GM19455 (cell line): ENCODE results near the gene DKKL1.
"Not testable (repeated sequence)": the region's sequence is repeated elsewhere in the genome, so short reads cannot be mapped to it uniquely, and the experiment has no call there.

Experiments
- ATAC-seq: cut with Tn5 transposase; IDR thresholded peaks from one replicate; pipeline ENCODE4 v1.9.1; 2021; ENCODE audit not compliant: unreplicated experiment

Gene DKKL1

DNA sequence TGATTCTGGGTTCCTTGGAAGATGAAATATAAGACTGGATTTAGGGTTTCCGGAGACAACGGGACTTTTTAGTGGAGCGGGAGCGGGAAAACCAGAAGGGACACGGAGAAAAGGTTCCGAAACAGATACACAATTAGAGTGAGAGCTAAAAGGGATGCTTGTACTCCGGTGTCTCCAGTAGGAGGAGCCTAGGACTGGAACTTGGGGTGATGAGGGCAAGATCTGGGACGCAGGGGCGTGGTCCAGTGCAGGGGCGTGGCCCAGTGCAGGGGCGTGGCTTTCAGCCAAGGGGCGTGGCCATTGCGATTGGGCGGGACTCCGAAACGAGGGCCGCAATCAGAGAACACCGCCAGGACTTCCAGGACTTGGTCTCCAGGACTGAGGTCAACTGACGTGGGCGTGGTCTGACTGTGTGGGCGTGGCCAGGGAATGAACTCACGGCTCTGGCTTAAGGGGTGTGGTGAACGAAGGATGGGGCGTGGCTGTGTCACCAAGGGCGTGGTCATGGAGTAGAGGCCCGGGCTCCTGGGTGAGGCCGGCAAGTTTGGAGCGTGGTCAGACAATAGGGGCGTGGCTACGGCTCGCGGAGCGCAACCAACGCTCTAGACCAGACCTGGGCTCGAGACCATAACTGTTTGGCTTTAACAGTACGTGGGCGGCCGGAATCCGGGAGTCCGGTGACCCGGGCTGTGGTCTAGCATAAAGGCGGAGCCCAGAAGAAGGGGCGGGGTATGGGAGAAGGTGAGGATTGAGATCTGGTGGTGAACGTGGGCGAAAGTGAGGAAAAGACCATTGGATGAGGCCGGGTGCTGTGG lies at the start of gene DKKL1:
DKKL1 (plus strand) TSS at position 610 of the 815 bp plus-strand sequence; CDS start at position 732, 122 bp downstream.
- no peak for ATAC-seq

DNA sequence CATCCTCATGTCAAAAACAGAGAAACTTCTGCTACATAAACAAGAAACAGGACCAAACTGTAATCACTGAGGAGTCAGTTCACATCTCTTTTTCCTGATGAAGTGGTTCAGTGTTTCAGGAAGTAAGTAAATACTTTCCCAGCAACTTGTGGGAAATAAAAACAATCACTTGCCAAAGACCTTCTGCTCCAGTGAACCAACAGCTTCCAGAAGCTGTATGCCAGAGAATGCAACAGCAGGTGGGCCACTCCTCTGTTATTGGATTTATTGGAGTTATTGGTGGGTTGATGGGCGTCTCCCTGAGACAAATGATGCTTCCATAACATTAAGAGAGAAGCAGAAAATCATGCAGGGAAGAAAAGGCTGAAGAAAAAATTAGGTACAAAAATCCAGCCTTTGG lies 48.6 kb upstream of the DKKL1 start:
- no peak for ATAC-seq

DNA sequence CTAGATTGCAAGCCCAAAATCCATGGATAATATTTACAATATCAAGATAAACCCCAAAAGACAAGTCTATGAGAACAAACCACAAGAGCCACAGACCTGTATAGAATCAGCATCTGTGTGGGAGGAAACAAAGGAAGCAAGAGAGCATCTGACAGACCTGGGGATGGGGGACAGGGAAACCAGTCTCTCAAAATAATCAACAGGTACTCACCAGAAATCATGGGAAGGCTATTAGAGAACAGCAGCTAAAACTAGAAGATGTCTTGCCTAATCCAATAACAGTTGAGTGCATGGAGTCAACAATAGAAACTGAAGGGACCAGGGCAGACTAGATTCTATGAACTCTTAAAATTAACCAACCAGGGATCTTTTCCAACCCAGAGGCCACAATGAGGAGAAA lies 47.4 kb upstream of the DKKL1 start:
- ATAC-seq: no peak

DNA sequence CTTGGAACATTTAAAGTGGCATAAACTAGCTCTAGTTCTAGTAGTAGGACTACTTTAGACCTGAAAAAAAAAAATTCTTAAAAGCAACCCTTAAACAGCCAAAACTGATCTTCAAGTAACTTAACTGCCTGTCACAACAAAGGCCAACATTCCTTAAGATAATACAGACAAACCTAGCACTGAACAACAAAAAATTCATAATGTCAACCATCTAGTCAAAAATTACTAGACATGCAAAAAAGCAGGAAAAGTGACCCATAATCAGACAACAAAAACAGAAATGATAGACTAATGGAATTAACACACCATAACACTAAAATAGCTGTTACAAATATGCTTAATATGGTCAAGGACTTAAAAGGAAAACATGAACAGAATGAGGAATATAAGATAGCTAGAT lies 45.4 kb upstream of the DKKL1 start:
- ATAC-seq: no peak

DNA sequence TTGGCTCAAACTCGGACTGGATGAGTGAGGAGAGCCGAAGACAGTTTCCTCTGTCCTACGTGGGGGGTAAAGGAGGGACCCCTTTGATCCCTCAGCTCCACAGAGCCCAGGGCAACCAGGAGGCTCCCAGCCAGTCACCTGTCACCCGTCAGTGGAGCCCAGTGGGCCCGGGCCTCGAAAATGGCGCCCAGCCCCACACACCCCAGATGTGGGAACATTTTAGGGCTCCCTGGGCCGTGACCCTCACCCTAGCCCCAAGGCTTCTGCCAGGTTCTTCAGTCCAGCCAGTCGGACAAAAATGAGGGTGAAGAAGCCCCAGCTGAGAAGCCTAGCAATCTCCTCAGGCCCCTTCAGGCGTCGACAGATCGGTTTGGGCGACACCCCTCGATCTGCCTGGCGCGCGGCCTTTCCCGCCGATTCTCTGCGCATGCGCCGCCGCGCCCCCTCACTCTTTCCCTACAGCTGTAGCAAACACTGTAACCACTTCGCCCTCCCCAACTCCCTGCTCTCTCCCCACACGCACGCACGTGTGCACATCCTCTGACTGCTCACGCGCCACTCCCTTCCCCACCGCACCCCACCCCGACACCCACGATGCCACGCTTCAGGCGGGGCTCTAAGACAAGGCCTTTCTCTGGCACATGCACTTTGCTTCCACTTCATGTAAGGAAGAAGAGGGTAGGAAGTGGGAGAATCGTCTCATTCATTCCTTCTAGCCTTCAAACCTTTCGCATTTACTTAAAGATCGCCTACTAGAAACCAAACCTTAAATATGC lies 38.7 kb upstream of the DKKL1 start, which contains the start of gene SLC6A16:
SLC6A16 (minus strand) TSS at position 391 of the 776 bp plus-strand sequence. CDS start 13,844 bp downstream, outside the sequence.
- no peak for ATAC-seq

DNA sequence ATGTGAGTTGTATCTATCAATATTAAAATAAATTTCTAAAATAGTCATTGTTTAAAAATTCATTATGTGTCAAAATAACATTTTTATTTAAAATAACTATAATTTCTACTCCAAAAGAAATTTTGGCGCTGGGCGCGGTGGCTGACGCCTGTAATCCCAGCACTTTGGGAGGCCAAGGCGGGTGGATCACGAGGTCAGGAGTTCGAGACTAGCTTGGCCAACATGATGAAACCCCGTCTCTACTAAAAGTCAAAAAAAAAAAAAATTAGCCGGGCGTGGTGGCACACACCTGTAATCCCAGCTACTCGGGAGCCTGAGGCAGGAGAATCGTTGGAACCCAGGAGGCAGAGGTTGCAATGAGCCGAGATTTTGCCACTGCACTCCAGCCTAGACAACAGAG lies 37.9 kb upstream of the DKKL1 start:
- ATAC-seq: not testable (repeated sequence)

DNA sequence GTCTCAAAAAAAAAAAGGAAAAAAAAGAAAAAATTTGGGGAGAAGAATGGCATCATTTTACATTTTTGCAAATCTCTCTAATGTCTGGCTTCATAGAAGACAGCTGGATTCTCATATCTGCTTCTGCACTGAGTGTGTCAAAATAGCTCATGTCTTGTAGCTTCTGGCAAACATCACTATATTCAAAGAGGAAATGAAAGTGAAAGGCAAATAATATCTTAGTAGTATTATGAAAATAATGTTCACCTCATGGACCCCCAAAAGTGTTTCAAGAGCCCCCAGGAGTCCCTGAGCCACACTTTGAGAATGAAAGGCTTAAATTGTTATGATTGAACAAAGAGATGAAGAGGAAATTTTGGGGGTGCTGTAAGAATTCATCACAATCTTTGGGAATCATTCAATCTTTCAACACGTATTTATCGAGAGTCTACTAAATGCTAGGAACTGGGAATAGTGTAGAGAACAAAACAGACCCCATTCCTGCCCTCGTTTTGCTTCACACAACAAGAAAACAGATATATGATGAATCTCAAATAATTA lies 37.4 kb upstream of the DKKL1 start:
- no peak for ATAC-seq

DNA sequence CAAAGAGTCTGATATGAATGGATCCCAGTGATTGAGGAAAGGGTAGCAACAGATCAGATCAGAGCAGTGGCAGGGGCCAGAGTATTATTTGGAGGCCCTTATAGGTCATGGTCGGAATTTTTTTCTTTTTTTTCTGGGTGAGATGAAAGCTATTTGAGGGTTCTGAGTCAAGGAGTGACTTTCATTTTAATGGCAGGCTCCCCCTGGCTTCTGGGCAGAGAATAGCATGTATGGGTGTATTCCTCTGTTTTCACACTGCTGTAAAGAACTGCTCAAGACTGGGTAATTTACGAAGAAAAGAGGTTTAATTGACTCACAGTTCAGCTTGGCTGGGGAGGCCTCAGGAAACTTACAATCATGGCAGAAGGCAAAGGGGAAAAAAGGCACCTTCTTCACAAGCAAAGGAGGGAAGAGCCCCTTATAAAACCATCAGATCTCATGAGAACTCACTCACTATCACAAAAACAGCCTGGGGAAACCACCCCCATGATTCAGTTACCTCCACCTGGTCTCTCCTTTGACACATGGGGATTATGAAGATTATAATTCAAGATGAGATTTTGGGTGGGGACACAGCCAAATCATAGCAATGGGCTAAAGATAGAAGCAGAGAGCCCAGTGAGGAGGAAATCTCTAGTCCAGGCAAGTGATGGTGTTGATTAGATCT lies 35.7 kb upstream of the DKKL1 start:
- ATAC-seq: no peak

DNA sequence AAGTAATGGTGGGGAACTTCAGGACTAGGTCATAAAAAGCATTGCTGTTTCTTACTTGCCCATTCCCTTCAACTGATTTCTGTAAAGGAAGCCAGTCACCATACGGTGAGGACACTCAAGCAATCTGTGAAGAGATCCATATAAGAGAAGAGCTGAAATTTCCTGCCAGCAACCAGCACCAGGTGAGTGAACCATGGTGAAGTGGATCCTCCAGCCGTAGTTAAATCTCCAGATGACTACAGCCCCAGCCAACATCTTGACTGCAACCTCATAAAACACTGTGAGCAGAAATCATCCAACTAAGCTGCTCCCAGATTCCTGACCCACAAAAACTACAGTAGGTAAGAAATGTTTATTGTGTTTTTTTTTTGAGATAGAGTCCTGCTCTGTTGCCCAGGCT lies 34.9 kb upstream of the DKKL1 start:
- no peak for ATAC-seq

DNA sequence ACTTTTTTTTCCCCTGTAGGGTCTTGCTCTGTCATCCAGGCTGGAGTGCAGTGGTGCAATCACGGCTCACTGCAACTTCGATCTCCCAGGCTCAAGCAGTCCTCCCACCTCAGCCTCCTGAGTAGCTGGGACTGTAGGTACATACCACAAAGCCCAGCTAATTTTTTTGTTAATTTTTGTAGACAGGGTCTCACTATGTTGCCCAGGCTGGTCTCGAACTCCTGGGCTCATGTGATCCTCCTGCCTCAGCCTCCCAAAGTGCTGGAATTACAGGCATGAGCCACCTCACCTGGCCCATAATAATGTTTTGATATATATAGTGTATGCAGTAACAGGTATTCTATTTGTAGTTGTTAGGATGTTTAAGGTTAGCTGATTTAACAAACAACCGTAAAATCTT lies 32.5 kb upstream of the DKKL1 start:
- ATAC-seq: not testable (repeated sequence)

DNA sequence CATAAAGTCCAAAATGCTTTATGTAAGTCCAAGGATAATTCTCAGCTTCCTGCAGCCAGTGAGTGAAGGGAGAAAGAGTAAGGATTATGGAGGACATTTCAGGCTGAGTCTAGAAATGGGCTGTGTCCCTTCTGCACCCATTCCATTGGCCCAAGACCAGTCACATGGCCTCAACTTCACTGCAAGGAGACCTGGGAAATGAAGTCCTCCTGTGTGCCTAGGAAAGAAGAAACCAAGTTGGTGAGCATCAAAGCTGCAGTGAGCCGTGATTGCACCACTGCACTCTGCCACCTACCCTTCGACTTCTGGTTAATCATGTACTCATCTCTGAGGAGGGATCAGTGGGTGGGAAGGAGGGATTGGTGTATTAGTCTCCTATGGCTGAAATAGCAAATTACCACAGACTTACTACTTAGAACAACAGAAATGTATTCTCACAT lies 32.0 kb upstream of the DKKL1 start:
- ATAC-seq: no peak

DNA sequence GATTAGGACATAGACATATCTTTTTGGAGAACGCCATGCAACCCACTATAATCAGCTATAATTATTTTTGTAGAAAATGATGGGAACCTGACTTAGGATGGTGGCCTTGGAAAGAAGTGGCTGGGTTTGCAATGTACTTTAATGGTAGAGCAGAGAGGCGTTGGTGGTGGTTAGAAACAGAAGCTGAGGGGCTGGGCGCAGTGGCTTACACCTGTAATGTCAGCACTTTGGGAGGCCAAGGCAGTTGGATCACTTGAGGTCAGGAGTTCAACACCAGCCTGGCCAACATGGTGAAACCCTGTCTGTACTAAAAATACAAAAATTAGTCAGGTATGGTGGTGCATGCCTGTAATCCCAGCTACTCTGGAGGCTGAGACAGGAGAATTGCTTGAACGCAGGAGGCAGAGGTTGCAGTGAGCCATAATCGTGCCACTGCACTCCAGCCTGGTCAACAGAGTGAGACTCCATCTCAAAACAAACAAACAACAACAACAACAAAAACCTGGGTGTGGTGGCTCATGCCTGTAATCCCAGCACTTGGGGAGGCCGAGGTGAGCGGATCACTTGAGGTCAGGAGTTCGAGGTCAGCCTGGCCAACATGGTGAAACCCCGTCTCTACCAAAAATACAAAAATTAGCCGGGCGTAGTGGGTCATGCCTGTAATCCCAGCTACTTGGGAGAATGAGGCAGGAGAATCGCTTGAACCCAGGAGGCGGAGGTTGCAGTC lies 30.8 kb upstream of the DKKL1 start:
- not testable (repeated sequence) for ATAC-seq

DNA sequence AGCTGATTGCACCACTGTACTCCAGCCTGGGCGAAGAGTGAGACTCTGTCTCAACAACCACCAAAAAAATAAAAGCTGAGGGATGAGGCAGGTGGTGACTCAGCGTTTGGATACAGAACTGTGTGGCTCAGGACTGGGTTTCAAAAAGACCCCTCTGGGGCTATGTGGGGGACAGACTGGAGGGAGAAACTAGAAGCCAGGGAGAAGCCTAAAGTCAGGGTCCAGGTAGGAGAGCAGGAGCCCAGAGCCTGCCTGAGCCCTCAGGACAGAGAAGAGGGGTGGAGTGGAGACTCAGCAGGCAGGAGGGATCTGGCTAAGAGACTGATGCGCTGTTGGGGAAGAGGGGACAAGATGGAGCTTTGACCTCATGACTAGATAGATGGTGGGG lies 30.3 kb upstream of the DKKL1 start:
- no peak for ATAC-seq

DNA sequence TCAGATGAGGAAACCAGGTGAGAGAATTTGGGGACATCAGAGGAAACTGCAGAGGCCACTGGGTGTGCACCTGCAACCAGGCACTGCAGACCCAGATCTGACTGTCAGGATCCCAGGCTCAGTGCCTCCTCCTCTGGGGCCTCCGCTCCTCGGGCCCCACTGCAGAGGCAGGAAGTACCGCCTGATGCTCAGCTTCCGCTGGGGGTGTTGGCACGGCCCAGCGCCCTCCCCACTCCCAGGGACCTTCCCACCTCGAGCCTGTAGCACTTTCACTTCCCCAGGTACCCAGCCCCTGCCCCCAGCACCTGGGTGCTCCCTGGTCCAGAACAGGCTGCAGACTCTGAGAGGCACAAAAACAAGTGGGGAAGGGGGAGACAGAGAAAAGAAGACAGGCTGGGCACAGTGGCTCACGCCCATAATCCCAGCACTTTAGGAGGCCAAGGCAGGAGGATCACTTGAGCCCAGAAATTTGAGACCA lies 29.8 kb upstream of the DKKL1 start:
- no peak for ATAC-seq

DNA sequence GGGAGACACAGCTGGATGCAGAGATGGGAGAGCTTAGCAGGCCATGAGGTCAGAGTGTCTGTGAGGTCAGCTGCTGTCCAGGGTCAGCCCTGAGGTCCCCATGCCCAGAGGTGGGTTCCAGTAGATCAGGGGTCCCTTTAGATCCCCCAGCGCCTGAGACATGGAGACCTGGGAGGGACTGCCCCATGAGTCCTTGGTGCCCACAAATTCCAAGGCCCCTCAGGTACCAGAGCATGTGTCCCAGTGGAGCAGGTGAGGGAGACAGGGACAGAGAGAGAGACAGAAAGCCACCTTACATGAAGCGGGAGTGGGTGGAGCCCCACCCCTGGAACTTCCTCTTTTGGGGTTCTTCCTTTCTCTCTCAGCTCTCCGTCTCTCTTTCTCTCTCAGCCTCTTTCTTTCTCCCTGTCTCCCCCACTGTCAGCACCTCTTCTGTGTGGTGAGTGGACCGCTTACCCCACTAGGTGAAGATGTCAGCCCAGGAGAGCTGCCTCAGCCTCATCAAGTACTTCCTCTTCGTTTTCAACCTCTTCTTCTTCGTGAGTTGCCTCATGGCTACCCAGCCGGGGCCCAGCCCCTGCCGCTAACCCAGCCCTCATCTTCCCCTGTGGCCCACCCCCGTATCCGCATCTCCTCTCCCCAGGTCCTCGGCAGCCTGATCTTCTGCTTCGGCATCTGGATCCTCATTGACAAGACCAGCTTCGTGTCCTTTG lies 28.4 kb upstream of the DKKL1 start, which contains the start of gene CD37:
CD37 (plus strand) TSS at position 336 of the 713 bp plus-strand sequence; CDS start at position 471, 135 bp downstream.
- ATAC-seq: no peak

DNA sequence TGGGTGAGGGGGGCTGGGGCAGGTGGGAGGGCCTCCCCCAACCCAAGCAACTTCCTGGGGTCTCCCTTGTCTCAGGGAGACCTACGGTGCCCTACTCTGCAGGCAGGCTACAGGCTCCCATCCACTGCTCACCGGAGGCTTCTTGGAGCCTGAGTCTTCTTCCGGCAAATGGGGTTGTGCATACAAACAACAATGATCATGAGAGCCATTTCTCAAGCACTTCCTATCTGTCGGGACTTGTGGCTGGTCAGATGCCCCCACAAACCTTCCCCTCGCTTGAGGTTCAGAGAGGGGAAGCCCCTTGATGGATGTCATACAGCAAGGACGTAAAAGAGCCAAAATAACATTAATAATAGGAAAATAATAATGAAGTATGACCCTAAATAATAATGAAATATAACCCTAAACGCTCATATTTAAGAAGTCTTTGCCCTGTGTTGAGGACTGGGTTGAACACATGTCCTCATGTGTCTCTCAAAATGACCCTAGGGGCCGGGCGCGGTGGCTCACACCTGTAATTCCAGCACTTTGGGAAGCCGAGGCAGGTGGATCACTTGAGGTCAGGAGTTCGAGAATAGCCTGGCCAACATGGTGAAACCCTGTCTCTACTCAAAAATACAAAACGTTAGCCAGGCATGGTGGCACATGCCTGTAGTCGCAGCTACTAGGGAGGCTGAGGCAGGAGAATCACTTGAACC lies 27.7 kb upstream of the DKKL1 start:
- ATAC-seq: no peak

DNA sequence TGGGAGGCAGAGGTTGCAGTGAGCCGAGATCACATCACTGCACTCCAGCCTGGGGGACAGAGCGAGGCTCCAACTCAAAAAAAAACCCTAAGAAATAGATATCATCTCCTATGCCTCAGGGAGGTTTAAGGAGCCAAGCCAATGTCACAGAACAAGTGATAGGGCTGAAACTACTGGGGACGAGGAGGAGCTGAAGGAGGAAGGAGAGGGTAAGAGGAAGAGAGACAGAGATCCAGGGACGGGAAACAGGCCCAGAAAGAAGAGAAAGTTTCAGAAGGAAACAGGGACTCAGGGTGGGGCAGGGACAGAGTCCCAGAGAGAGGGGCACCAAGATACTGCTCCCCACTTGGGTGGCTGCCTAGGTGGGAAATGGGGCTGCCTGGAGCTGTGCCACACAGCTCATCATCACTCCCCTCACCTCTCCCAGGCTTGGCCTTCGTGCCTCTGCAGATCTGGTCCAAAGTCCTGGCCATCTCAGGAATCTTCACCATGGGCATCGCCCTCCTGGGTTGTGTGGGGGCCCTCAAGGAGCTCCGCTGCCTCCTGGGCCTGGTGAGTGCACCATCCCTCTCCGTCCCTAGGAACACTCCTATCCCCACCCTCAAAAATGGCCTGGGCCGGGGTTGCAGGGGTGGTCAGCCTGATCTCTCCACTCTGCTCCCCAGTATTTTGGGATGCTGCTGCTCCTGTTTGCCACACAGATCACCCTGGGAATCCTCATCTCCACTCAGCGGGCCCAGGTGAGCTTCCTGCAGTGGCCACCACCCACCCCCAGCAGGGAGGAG lies 27.0 kb upstream of the DKKL1 start:
- no peak for ATAC-seq
